HG03103 (cell line): ENCODE results near the gene NCF4.

Experiments used
- ATAC-seq: cut with Tn5 transposase; IDR thresholded peaks from one replicate; pipeline ENCODE4 v1.9.1; 2021; ENCODE audit warnings: low read depth; ENCODE audit not compliant: unreplicated experiment

The NCF4 gene

DNA sequence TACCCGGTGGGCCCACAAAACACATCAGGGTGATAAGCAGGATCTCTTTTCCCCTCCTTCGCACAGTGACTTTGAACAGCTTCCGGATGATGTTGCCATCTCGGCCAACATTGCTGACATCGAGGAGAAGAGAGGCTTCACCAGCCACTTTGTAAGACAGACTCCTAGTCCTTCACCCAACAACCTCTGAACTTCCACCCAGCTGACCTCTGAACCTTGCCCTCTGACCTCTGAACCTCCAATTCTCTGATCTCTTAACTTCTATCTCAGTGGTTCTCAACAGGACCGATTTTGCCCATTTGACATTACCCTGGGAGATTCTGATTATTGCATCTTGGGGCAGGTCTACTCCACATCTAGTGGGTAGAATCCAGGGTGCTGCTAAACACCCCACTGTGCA lies 3.2 kb downstream of the NCF4 start:
- ATAC-seq: no peak

DNA sequence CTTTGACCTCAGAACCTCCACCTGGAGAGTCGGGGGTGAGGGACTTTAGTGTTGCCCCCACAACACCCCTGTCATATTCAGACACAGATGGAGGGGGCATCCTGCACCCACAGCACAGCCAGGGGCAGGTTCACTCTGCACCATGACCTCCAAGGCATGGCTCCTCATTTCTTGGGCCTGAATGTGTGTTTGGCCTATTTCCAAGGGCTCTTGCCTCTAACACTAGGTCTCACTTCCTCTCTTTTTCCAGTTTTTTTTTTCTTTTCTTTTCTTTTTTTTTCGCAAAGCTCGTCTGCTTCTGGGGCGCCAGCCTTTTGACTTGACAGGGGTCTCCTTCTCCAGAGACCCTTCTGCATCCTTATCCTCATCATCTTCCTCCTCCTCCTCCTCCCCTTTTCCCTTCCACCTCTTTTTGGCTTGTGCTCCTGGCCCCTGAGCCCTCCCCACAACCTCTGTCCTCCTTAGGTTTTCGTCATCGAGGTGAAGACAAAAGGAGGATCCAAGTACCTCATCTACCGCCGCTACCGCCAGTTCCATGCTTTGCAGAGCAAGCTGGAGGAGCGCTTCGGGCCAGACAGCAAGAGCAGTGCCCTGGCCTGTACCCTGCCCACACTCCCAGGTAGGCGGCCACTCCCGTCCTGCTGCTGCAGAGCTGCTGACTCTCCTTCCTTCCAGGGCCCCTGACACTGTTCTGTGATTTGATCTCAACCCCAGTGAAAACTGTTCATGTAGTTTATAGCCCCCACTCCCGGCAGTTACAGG lies 3.8 kb downstream of the NCF4 start:
- ATAC-seq: no peak

DNA sequence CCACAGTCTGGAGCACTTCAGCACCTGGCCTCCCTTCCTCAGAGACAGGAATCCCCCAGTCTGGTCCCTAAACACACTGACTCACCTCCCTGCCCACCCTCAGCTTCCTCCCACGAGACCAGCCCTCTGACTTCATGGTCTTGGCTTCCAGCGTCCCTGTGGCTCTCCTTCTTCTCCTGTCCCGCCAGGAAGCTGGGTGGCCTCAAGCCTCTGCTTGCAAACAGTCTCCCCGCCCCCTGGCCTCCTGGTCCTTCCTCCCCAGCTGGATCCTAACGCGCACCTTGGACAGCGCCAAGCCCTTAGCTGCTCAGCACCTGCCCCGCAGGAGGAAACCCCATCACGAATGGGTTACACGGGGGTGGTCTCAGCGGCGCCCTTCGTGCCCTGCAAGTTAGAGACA lies 4.5 kb downstream of the NCF4 start:
- no peak for ATAC-seq

DNA sequence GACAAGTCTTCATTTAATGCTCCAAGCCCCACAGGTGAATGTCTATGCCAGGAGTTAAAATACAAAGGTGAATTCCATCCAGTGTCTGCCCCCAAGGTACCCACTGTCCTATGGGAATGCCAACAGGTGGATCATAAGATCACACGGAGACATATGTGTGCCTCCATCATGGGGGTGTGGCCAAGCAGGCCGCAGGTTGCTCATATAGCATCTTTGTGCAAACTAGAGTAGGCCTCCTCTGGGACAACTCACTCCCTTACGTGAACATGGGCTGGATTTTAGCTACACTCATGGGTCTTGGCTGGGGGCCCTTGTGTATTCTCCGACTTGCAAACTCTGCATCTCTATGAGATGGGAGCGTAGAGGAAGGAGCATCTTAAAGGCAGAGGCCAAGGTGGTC lies 6.9 kb downstream of the NCF4 start:
- no peak for ATAC-seq

DNA sequence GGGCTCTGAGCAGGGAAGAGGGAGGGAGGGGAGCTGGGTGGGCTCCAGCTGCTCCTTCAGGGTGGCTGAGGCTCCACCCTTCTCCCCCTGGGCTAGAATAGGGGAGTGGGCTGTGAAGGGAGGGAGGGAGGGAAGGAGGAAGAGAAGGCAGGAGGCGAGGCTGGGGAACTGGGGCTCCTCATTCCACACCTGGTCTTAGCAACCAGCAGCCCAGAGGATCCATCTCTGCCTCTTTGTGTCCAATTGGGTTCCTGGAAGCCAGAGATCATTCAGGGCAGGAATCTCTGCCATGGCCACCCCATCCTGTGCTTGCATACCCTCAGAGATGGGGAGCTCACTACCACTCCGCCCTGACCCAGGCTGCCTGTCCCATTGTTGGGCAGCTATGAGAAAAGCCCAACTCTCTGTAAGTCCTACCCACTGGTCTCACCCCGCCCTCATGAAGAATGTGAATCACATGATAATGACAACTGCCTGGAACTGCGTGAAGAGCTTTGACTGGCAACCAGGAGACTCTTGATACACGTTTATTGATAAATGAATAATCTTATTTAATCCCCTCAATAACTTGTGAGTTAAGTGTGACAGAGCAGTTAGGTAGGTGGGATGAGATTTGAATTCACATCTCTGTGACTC lies 7.9 kb downstream of the NCF4 start:
- no peak for ATAC-seq

DNA sequence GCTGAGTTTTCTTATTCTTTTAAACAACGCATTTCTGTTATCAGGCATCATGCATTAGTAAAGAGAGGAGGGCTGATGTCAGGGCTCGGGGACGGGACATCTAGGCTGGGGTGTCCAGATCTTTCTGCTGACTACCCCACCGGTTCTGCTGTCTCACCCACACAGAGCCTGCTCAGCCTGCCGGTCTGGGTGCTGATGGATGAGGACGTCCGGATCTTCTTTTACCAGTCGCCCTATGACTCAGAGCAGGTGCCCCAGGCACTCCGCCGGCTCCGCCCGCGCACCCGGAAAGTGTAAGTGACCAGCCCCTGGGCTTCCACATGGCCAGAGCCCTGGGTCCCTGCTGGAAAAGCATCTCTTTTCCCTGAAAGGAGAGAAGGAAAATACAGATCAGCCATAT lies 9.4 kb downstream of the NCF4 start:
- ATAC-seq: no peak

DNA sequence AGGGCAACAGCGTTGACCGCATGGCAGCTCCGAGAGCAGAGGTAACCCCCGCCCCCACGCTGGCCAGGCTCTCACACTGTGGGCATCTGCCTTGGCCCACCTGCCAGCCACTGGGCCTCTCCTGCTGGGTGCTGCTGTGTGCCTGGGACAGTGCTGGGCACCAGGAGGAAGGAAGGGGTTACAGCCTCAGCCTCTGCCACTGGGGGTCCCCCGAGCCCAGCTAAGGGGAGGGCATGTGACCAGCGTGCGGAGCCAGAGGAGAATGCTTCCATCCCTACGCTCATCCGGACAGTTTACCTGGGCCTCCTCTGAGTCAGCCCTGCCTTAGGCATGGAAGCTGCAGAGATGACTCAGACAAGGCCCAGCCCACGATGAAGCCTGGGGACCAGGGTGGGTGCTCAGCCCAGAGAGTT lies 10.9 kb downstream of the NCF4 start:
- no peak for ATAC-seq

DNA sequence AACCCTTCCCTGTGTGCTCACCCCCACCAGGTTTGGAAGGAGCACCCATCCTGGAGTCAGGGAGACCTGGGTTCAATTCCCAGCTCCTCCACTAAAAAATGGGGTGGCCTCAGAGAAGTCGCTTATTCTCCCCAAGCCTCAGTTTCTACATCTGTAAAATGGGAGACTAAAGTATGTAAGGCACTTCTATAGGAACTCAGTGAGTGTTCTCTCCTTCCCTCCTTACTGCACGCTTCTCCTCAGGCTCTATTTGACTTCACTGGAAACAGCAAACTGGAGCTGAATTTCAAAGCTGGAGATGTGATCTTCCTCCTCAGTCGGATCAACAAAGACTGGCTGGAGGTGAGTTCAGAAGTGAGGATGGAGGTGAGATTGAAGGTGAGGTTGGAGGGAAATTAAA lies 11.3 kb downstream of the NCF4 start:
- no peak for ATAC-seq

DNA sequence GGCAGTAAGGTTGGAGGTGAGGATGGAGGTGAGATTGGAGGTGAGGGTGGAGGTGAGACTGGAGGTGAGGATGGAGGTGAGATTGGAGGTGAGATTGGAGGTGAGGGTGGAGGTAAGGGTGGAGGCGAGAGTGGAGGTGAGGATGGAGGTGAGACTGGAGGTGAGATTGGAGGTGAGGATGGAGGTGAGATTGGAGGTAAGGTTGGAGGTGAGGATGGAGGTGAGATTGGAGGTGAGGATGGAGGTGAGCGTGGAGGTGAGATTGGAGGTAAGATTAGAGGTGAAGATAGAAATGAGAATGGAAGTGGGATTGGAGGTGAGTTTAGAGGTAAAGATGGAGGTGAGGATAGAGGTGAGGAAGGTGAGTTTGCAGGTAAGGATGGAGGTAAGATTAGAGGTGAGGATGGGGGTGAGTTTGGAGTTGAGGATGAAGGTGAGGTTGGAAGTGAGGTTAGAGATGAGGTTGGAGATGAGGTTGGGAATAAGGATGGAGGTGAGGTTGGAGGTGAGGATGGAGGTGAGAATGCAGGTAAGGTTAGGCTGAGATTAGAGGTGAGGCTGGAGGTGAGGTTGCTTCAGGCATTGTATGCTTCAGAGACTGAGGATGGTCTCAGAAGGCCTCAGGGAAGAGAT lies 12.2 kb downstream of the NCF4 start:
- no peak for ATAC-seq

DNA sequence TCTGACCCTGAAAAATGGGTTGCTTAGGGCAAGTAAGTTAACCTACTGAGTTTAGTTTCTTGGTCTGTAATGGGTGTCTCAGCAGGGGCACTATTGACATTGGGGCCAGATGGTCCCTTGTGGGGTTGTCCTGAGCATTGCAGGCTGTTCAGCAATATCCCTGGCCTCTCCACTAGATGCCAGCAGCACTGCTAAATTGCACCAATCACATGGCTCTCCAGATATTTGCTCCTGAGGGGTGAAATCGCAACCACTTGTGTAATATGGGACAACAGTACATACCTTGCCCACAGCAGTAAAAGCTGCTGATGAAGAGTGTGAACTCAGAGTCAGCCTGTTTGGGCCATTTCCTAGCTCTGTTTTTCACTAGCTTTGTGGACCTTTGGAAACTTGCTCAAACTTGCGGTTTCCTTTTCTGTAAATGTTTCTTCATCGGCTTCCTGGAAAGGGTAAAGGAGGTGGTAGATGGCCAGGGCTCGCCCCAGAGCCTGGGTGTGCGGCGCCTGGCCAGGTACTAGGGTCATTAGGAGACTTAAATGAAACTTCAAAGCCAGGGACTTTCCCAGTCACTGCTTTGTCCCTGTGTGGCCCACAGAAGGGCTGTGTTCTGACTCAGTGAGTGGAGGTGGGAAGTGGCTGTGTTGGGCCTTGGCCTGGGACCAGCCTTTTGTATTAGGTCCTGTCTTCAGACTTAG lies 13.0 kb downstream of the NCF4 start:
- peak; percentile 68 for ATAC-seq

DNA sequence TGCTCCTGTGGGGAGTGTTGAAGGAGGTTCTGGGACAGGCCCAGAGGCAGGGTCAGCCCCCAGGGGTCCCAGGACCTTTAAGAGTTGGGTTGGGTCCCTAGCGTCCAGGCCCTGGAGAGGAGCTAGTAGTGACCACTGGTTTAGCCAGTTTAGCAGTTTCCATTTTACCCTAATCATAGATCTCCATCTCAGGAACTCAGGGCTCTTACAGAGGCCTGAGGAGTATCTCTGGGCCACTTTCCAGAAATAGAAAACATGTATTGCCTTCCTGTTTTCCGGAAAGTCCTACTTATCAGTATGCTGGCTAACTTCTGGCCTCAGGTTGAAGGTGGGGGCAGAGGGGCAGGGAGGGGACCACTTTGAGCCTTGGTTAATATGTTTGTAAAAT lies 13.5 kb downstream of the NCF4 start:
- no peak for ATAC-seq

DNA sequence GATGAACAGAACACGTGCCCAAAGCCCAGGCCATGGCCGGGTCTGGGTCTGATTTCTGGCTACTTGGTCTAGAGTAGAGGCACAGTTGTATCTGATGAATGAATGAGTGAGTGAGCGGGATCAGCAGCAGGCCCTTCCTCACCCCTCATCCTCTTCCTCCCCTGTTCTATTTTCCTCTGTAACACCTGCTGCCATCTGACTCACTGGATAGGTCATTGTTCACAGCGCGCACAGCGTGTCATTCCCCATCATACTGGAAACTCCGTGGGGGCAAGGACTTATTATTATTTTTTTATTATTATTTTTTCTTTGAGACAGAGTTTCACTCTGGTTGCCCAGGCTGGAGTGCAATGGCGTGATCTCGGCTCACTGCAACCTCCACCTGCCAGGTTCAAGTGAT lies 13.9 kb downstream of the NCF4 start:
- ATAC-seq: no peak

DNA sequence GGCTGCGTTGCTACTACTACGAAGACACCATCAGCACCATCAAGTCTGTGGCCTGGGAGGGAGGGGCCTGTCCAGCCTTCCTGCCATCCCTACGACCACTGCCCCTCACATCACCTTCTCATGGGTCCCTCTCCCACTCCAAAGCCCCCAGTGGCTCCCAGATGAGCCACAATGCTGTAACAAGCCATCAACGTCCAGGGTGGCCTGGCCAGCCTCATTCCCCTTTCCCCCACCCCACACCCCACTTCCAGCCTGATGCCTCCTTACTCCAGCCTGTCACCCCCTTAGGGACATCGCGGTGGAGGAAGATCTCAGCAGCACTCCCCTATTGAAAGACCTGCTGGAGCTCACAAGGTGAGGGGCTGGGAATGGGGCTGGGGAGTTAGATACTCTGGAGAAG lies 14.9 kb downstream of the NCF4 start:
- no peak for ATAC-seq

DNA sequence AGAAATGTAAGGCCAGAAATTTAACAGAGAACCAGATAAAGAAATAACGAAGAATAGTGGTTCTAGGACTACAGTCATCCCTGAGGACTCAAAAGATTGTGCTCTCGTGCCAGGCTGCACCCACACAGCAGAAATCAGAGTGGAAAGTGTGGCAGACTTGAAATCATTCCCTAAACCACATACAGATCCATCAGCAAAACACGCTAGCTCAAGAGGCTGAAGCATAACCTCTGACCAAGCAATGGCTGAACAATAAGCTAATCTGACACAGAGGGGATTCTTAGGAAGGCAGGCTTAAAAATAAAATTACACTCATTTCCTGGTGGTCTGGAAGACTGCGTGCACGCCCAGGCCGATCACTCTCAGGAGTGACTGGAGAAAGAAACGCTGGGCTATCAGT lies 19.0 kb downstream of the NCF4 start:
- ATAC-seq: no peak

DNA sequence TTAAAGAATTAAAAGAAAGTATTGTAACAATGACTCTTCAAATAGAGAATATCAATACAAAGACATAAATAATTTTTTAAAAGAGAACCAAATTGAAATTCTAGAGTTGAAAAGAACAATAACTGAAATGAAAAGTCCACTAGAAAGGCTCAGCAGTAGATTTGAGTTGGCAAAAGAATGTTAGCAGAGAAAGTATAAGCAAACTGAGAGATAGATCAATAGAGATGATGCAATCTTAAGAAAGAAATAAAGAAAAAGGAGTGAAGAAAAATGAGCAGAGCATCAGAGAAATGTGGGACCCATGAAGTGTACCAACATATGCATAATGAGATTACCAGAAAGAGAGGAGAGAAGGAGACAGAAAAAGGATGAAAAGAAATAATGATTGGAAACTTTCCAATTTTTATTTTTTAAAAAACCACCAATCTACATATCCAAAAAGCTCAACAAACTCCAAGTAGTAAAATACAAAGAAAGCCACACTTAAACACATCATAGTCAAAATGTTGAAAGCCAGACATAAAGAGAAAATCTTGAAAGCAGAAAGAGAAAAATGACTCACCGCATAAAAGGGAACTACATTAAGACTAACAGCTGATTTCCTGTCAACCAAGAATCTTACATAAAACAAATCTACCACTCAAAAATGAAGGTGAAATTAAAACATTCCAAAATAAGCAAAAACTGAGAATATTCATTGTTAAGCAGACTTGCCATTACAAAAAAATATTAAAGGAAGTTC lies 20.9 kb downstream of the NCF4 start:
- ATAC-seq: no peak

DNA sequence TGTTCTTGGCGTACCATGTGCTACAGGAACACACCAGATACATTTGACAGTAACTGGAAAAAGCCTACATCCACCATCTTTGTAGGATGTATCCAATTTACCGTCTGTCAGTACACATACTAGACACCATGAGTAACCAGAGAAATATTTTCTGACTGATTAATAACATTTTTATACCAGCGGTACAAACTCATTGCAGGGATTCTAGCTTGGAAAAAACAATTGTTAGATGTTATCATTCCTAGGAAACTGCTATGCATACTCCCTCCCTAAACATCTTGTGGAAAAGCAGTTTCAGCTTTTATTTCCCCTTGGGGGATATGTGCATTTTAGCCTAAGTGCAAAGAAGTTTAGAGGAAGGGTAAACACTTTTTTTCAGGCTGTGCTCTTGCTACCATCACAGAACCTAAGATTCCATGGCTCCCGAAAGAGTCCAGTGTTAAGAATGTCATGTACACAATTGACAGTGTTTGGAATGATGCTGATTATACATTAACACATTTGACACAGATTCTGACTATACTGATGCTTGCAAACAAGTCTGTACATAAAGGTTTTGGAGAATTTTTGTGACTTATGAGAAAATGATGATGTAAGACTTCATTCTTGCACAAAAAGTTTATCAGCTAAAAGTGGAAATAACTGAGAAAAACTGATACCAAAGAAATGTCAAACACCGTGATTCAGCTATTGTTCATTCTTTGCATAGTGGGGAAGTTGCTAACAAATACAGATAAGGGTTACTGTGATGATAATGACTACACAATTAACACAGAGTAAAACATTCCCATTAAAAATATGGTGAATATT lies 23.7 kb downstream of the NCF4 start:
- no peak for ATAC-seq

DNA sequence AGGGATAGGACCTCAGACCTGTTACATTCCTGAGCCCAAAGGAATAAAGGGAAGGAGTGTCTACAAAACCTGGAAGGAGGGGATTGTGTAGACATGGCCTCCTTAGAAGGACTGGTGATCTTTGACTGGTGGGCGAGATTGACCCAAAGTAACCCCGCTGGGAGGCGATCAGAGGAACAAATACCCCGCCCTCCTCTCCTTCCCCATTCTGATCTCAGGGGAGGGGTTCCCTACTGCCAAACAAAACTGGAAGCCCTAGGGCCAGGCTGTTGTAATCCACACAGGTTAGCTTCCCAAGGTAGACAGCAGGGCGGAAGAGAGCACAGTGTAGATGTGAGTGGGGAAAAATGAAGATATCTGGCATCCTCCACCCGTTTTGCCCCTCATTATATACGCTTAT lies 24.7 kb downstream of the NCF4 start:
- ATAC-seq: no peak

DNA sequence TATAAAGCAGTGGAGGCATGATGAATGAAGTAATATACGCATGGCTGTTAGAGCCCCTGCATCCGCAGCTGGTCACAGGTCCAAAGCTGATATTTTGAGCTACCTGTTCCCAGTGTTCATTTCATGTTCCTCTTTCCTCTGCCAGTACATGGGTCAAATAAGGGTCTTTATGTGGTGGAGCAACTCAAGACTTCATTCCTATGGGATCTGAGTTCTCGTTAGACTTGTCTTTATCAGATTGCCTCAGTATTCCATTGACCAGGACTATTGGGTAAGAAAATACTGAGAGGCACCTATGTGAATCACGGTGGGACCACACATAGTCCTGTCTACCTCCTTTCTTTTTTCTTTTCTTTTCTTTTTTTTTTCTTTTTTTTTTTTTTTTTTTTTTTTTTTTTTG lies 25.2 kb downstream of the NCF4 start:
- ATAC-seq: no peak

DNA sequence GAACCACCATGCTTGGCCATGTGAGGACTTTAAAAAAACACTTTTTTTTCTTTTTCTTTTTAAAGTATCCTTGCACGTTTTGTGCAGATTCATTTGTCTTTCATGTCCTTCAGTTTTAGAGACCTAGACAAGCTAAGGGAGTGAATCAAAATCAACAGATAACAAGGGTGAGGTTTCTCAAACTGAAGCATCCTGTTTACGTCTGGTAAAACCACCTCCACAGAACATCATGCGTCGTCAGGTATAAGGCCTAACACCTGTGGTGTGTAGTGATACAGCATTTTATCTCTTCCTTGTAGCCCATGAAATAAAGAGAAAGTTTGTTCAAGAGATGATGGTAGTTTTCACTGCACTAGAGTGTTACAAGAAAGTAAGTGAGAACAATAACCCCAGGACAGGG lies 26.4 kb downstream of the NCF4 start:
- ATAC-seq: no peak

DNA sequence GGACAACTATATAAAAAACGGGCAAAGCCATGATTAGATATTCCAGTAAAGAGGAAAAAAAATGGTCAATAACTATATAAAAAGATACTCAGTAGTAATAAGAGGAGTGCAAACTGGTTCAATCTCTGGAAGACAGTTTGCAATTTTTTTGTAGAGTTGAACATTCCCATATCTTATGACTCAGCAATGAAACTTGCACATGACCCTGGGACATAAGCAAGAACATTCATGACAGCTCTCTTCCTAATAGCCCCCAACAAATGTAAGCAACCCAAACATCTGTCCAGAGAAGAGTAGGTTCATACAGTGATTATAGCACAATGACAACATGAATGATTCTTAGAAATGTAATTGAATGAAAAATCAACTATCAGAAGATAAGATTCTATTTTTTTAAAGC lies 30.8 kb downstream of the NCF4 start:
- ATAC-seq: no peak
